ENCODE results near the gene PTPRT. TPM values are rescaled to one million over a fixed set of nuclear protein-coding genes. Genes with fewer than 3 reads are reported as not detected.

PTPRT gene
- total and polyA plus RNA-seq, 9 donors = under 0.01 to 3.2 (median 0.22) TPM; not detected in 1

- H3K9me3 ChIP-seq = no peaks in the 10 kb centered on the region
- no peak overlapping the region for H3K4me3 ChIP-seq
- H3K36me3 ChIP-seq = no peaks in the 10 kb centered on the region
- WGBS, 3 donors = 47 to 56% (median 50%) methylated on average over 1 of the region's 1 CpG
- H3K4me1 ChIP-seq (ENCODE audit: insufficient read depth) = no peaks in the 10 kb centered on the region
- intact Hi-C loops (cut with DNase I) = no loop called here
- no peak overlapping the region for H3K27ac ChIP-seq
- H3K27me3 ChIP-seq = no peaks in the 10 kb centered on the region
- DNase-seq = no peak
- no peak for TF ChIP-seq CTCF (IDR thresholded peaks at IDR 0.05)
- no peak for TF ChIP-seq EP300 (IDR thresholded peaks at IDR 0.05)
- no peak for TF ChIP-seq POLR2A (IDR thresholded peaks at IDR 0.05)
Observed at GRCh38 chr20:42641886-42642285, 547.8 kb downstream of the PTPRT start.

- Histone ChIP-seq H3K9me3 (no peaks in the 10 kb centered on the region), H3K27me3 (no peaks in the 10 kb centered on the region), H3K4me1 (ENCODE audit: insufficient read depth) (no peaks in the 10 kb centered on the region), H3K4me3 (no peak overlapping the region), H3K27ac (no peak overlapping the region), H3K36me3 (no peaks in the 10 kb centered on the region)
- intact Hi-C loops (cut with DNase I) = no loop called here
- TF ChIP-seq POLR2A (IDR thresholded peaks at IDR 0.05) = no peak
- no peak for TF ChIP-seq EP300 (IDR thresholded peaks at IDR 0.05)
- no peak for TF ChIP-seq CTCF (IDR thresholded peaks at IDR 0.05)
- no peak for DNase-seq
- 63 to 73% (median 67%) methylated on average over 5 of the region's 5 CpGs for WGBS, 3 donors
Observed at GRCh38 chr20:42639140-42639539, 550.6 kb downstream of the PTPRT start.

- no peak for DNase-seq
Observed at GRCh38 chr20:42635699-42636411, 553.9 kb downstream of the PTPRT start.

GRCh38 chr20:42634156-42634555 is 555.5 kb downstream of the PTPRT start:
- H3K4me3 ChIP-seq = no peak overlapping the region
- no peak overlapping the region for H3K27ac ChIP-seq
- TF ChIP-seq CTCF (IDR thresholded peaks at IDR 0.05) (no peak), POLR2A (IDR thresholded peaks at IDR 0.05) (no peak), EP300 (IDR thresholded peaks at IDR 0.05) (no peak)
- no peaks in the 10 kb centered on the region for H3K4me1 ChIP-seq (ENCODE audit: insufficient read depth)
- DNase-seq = no peak
- no peaks in the 10 kb centered on the region for H3K9me3 ChIP-seq
- no peaks in the 10 kb centered on the region for H3K36me3 ChIP-seq
- H3K27me3 ChIP-seq = no peaks in the 10 kb centered on the region
- intact Hi-C loops (cut with DNase I) = no loop called here
- WGBS, 3 donors = 87 to 93% (median 89%) methylated on average over 2 of the region's 2 CpGs

More at GRCh38 chr20:42635699-42636411, 553.9 kb downstream of the PTPRT start:
- Histone ChIP-seq H3K36me3 (no peaks in the 10 kb centered on the region), H3K4me3 (no peak overlapping the region), H3K4me1 (ENCODE audit: insufficient read depth) (no peaks in the 10 kb centered on the region), H3K9me3 (no peaks in the 10 kb centered on the region), H3K27me3 (no peaks in the 10 kb centered on the region), H3K27ac (no peak overlapping the region)
- TF ChIP-seq CTCF (IDR thresholded peaks at IDR 0.05) (no peak), EP300 (IDR thresholded peaks at IDR 0.05) (no peak), POLR2A (IDR thresholded peaks at IDR 0.05) (no peak)
- 63 to 74% (median 67%) methylated on average over 6 of the region's 6 CpGs for WGBS, 3 donors
- intact Hi-C loops (cut with DNase I) = no loop called here

All from ovary (tissue), 9 donors.